DOHH2 (cell line): Measurements from ENCODE around the gene TAS1R2.

Experiments
- CTCF ChIP-seq: fragments of 200-600 bp; sonication (generic); IDR thresholded peaks from one replicate; pipeline ENCODE4 v1.5.1; 2014; ENCODE audit warnings: antibody characterized with exemption, mild to moderate bottlenecking, low read depth, low read length; ENCODE audit not compliant: poor library complexity, severe bottlenecking
- EZH2phosphoT487 ChIP-seq: fragments of 200-600 bp; sonication (generic); IDR thresholded peaks from 2 replicates; pipeline ENCODE4 v1.6.1; 2017; ENCODE audit warnings: borderline replicate concordance, mild to moderate bottlenecking, antibody characterized with exemption, low read length, moderate library complexity, mixed read lengths

DNA sequence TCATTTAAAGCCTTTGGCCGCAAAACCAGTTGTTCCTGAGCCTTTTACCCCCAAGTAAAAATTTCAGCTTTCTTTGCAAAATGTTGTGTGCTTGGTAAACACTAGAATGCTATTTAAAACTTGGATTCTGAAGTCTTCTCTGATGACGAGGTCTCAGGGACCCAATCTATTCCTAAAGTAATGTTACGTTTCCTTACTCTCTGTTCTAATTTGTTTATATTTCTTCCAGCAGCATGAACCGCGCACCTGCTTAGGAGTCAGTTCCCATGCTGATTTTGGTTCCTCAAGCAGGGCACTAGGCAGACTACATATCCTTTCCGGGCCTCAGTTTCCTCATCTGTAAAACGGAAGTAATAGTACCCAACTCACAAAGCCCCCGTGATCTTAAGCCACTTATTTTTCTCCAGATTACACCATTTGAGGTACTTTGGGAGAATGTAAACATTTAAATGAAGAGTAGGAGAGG, 43.9 kb upstream of the TAS1R2 start:
- no peak for TF ChIP-seq CTCF
- TF ChIP-seq EZH2phosphoT487: no peak
